HG02610 (cell line): Measurements from ENCODE around the gene BANP.
"Not testable (repeated sequence)": the region's sequence is repeated elsewhere in the genome, so short reads cannot be mapped to it uniquely, and the experiment has no call there.

Source experiments
- ATAC-seq: cut with Tn5 transposase; IDR thresholded peaks from one replicate; pipeline ENCODE4 v1.9.1; 2021; ENCODE audit warnings: mild to moderate bottlenecking, moderate library complexity; ENCODE audit not compliant: unreplicated experiment

Gene BANP

DNA sequence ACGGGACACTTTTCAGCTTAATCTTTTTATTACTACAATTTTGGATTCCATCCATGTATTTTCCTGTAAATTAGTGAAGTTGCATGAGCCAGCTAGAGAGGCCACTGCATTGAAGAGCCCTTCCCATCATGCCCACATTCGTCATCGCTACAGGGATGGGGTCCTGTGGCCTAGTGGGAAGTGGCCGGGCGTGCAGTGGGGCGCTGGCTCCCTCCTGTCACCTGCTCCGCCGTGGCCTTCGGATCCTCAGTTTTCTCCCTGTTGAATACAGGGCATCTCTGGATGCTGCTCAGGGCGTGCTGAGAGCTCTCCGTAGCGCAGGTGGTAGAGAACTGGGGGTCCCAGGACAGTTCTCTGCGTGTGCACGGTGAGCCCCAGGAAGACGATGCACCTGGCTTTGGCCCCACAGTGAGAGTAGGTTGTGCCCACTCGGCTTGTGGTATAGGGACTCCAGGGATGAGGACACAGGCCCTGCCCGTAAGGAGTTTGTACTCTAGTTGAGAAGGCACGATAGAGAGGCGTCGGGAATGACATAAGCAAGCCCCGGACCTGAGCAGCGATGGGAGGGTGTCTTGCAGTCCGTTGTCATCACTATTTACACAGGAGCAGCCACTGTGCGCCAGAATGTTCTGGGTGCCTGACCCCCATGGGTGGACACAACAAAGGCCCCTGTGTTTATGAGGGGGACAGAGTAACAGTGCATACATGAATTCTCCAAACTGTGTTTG, 74.8 kb downstream of the BANP start:
- not testable (repeated sequence) for ATAC-seq

DNA sequence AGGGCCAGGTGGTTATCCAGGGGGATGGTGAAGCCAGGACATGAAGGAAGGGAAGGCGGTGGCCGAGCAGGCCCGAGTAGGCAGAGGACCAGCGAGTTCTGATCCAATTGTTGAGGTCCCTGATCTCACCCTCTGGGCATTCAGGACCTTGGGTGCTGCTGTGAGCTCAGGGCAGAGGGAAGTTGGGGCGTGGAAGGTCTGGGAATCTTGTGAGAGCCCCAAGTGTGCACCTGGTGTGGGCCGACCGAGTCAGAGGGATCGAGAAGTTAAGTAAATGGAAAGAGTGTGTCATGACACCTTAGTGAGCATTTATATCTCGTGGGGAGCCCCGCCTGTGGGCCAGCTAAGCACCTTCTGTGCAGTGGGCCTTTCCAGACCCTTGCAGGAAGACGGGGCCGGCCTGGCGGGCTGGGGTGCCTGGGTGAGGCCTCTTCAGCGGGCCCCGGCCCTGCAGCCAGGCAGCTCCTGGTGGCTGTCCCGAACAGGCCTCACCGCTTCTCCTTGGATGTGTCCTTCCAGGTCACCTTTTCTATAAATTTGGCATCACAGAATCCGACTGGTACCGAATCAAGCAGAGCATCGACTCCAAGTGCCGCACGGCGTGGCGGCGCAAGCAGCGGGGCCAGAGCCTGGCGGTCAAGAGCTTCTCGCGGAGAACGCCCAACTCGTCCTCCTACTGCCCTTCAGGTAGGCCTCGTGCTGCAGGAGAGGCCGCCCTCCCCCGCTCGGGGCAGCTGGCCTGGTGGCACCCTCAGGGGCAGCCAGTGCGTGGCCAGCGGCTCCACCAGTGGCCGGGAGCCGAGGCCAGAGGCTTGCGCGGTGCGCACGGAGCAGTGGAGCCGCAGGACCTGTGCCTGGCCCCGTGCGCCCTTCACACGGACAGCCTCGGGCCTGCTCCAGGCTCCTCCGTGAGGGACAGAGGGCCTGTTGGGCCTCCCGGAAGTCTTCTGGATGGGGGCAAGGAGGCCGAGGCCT, 76.0 kb downstream of the BANP start:
- ATAC-seq: no peak

DNA sequence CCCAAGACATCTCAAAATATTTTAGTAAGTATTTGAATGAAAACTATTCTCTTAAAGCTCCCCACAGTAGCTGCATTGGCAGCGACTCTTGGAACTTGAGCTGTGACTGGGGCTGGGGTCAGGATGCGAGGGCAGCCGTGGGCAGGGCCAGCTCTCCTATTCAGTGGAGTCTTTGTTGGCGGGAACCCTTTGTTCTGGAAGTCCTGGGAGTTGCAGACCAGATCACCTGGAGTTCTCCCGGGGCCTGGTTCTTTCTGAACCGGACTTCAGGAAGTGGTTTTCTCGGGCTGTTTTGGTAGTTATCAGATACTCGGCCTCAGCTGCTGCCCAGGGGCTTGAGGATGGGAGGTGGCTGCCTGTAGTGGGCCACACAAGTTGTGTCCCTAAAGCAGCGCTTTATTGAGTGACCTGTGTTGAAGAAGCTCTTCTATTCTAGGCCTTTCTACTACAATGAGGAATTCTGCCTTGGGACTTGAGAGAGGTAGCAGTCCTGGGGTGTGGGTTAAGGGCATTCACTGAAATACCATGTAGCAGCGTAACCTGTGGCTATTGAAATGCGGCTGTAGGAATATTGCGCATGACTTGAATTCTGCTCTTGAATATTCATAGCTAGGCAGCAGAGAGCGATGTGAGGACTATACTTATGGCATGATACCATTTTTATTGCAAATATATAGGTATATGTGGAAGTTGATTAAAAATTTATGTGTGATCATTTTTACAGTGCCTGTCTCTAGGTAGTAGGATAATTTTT, 77.1 kb downstream of the BANP start:
- not testable (repeated sequence) for ATAC-seq

DNA sequence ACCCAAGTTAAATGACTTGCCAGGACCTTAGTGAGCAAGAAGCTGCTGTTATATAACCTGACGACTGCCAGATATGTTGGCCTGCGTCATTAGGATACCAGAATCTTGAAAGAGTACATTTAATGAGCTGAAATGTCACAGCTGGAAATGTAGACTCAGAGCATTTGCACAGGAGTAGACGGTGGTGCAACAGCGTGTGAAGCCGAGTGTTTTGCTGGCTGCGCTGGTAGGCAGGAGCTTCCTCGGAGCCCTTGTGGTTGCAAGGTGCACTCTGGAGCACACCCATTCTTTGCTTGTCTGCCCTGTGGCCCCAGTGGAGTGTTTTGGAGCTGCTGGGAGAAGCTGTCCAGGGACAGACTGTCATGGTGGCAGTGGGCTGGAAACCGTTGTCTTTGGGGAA, 79.3 kb downstream of the BANP start:
- ATAC-seq: no peak

DNA sequence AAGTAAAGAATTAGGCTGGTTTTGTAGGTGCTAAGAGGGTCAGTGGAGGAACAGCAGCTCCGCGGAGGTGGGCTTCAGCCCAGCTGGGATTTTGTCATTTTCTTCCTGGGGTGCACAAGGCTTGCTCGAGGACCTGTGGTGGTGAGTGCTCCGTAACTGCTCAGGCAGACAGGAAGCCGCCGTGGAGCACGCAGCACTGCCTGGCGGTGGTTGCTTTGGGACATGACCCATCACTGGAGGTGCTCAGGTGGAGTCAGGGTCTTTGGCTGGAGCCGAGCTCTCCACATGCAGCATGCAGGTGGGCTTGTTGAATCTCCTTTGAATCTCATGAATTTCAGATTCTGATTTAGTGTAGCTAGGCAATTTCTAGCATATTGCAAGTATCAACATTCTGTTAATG, 79.7 kb downstream of the BANP start:
- not testable (repeated sequence) for ATAC-seq

DNA sequence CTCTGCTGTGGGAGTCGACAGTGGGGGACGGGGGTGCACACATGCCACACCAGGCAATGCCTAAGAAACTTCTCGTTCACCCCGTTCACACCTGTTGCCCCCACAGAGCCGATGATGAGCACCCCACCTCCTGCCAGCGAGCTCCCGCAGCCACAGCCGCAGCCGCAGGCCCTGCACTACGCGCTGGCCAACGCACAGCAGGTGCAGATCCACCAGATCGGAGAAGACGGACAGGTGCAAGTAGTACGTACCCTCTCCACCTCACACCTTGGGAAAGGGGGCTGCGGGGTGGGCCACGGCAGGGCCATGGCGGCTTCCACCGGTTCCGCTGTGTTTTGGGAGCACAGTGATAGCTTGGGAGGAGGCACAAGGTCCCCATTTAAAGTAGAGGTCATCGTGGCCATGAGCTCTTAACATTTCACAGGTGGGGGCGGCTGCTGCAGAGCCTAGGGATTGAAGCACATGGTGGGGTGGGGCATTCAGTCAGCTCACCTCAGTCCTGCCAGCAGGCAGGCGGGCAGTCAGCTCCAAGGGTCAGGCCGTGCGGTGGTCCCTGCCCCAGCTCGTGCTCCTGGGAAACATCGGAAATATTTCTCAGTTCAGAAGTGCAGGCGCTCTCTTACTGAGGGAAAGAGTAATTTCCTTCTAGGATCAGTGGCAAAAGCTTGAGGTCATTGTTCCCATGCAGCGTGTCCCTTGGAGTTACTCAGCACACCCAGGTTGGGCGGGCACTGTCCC, 81.9 kb downstream of the BANP start:
- ATAC-seq: not testable (repeated sequence)

DNA sequence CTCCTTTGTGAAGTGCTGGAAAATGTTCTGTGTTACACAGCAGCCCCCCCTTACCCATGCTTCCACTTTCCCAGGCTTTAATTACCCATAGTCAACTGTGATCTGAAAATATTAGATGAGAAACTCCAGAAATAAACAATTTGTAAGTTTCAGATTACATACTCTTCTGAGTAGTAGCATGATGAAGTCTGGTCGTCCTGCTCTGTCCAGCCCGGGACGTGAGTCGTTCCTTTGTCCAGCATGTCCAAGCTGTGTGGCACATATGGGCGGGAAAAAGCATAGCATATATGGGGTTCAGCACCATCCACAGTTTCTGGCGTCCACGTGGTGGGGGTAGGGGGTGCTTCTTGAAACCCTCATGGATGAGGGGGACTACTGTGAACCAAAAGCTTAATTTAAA, 83.5 kb downstream of the BANP start:
- no peak for ATAC-seq

DNA sequence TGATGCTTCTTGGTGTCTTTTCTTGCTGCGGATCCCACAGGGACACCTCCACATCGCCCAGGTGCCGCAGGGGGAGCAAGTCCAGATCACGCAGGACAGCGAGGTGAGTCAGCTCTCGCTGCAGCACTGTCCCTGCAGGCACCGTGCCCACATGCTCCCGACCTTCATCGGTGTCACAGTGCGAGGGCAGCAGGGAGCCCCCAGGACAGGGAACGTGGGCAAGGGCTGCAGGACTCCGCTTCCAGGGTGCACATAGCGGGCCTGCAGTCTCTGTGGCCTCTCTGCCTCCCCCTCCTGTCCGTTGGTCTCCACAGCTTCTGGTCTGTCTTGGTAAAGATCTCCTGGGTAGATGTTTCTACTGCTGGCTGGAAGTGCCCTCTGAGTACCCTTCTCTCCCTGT, 84.1 kb downstream of the BANP start:
- ATAC-seq: no peak

DNA sequence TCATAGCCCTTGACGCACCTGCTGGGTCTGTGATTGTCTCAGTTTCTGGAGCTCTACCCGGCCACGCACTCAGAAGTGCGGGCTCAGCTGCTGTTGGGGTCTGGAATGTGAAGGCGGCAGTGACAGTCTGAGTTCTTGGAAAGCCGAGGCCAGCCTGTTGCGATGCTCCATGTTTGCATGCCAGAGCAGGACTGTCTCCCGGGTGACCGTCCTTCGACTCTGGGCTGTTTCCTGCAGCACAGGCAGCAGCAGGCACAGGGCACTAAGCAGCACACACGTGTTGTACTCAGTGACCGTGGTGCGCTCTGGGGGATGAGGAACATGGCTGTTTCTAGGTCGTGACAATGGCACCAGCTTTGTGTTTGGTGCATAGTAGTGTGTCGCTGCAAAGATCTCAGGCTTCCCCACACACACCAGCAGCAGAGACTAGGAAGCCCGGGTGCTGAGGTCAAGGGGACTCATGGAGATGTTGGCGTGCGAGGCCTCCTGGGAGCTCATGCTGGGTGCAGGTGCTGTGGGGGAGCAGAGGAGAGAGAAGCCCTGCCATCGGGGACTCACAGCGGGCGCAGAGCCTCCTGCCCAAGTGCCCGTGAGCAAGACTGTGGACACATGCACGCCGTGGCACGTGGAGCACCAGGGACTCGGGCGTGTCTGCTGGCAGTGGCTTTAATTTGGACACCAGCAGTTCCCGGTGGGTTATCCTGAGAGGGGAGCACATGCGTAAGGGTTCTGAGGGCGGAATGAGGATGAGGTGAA, 84.8 kb downstream of the BANP start:
- not testable (repeated sequence) for ATAC-seq

DNA sequence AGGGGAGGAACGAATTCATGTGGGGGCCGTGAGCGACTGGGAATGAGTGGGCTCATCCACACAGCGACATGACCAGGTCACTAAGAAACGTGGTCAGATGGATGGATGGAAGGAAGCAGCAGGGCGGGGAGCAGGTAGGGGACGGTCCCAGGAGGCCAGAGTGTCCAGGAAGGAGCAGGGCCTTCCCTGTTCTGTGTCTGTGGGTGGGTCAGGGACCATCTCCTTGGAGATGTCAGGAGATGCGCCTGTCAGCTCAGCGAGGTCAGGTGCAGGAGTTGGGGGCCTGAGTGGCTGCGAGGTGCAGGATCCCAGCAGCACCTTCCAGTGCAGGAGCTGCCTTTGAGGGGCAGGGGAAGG, 85.4 kb downstream of the BANP start:
- ATAC-seq: not testable (repeated sequence)

DNA sequence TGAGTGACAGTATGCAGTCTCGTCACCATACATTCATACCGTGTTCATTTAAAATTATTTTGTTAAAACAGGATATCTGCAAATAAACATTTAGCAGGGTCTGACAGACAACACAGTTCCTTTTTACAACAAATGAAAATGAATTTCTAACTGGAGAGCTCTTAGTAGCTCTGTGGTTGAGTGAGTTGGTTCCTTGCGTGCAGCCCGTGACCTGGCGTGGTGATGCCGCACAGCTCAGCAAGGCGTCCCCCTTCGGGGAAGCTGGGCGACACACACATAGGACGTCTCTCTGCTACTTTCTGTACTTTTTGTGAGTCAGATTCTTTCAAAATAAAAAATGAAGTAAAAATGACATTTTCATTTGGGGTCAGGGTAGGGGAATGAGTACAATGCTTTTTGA, 86.1 kb downstream of the BANP start:
- ATAC-seq: not testable (repeated sequence)

DNA sequence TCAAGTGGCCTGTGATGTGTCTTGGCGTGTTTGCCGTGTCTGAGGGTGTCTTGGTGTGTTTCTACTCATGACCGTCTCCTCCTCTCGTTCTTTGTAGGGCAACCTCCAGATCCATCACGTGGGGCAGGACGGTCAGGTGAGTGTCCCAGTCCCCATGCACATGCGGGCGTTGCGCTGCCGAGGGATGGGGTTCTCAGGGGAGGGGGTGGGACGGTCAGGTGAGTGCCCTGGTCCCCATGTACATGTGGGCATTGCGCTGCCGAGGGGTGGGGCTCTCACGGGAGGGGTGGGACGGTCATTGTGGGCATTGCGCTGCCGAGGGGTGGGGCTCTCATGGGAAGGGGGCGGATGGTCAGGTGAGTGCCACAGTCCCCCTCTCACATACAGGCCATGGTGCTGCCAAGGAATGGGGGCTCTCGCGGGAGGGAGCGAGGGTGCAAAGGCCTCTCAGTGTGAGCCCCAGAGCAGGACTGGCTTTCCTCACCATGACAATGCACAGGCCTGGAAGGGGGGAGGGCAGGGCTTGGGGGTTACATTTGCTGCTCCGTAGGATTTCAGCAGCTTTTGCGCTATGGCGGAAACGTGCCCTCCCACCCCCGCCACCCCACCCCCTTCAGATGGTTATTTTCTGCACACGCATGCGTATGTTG, 86.8 kb downstream of the BANP start:
- not testable (repeated sequence) for ATAC-seq

DNA sequence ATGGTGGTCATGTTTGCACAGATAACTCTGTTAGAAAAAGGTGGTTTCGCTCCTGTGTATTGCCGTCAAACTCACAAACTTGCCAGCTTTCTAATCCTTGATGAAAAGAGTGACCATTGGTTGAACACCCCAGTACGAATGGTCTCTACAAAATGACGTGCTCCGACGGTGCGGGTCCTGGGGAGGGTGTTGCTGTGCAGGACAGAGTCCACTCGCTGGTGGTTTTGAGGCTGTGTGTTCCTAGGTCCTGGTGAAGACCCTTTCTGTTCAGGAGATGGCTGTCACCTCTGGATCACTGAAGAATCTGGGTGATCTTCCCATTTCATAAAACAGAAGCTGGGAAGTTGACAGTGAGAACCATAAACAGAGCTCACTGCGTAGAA, 87.3 kb downstream of the BANP start:
- not testable (repeated sequence) for ATAC-seq

DNA sequence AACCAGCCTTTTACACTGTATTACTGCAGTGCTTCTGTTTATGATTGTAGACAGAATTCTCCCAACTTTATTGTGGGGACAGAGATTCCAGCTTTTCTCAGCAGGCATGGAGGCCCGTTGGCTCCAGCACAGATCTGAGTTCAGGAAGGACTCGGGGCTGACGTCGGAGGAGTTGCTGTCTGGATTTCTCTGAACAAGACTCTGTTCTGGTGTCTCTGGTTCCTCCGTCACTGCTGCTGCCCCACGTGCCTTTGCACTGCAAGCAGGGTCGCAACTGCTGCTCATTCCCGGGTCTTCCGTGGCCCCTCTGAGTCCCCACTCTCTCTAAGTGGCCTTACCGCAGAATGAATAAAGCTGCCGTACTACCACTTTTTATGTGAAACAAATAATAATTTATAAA, 88.4 kb downstream of the BANP start:
- no peak for ATAC-seq

DNA sequence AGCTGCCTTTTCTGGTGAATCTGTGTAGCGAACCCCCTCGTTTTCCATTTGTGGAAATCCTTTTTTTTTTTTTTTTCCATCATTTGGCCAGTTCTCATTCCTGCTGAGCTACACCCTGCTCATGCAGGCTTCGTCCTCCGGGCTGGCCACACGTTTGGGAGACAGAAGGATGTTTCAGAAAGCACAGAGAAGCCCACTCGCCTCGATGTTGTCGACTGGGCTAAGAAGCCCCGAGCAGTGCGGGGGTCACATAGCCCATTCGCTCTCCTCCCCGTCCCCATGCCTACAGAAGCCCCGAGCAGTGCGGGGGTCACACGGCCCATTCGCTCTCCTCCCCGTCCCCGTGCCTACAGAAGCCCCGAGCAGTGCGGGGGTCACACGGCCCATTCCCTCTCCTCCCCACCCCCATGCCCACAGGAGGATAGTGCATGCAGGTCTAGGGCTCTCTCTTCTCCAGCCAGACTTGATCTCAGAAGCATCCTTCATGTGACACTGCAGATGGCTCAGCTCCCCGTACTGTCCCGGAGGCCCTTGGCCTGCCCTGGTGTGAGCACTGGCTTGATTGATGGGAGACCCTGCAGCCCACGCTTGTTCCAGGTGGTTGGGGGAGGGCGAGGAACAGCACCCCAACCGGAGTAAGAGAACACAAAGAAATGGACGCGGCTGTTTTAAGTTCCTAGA, 89.1 kb downstream of the BANP start:
- not testable (repeated sequence) for ATAC-seq

DNA sequence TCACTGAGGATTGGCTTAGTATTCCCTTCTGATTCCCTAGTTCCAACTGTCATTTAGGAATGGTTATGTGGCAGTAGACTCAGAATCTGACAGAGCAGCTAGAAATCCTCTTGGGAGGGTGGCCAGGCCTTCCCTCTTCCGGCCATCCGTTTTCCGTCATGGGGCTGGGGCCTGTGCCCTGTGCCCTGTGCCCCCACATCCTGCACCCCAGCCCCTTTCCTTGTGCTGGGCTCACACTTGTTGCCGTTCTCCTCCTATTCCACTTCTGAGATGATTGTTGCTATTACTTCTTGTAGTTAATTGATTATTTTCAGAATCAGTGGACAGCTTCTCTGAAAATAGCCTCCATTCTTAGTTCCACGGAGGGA, 89.6 kb downstream of the BANP start:
- ATAC-seq: not testable (repeated sequence)

DNA sequence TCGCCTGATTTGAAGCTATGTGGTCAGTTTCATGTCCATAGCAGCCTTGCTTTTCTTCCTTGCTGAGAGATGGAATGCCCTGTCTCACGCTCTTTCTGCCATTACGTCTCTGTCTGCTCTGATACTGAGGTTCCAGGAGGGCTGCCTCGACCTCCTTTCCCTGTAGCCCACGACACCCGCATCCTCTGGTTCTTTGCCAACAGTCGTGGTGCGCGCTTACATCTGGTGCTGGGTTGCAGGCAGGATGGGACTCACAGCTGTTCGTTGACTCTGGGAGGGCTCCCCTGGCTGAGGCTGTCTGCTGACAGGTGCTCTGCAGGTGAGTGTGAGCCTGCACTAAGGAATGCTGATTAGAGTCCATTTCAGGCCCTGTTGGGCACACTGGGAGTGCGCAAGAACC, 90.3 kb downstream of the BANP start:
- not testable (repeated sequence) for ATAC-seq

DNA sequence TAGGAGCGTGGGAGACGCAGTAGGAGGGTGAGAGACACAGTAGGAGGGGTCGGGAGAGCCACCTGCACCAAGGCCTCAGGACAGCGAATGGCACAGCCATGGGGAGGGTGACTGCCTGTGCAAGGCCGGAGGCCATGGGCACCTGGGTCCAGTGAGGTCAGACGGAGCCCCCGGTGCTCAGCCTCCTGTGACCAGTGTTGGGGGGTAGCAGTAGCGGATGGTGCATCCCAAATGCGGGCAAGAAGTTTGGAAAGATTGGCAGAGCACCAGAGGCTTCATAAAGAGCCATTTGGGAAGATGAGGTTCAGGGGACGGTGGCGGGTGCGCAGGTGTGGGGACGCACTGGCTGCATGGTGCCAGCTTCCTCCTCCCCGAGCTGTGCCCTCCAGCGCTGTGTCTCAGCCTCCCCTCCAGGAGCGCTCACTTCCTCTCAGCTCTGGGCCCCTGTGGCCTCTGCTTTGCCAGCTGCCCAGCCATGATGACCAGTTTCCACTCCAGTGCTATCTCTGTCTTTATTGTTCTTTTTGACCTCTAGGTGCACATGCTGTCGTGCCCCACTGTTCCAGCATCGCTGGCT, 90.8 kb downstream of the BANP start:
- ATAC-seq: not testable (repeated sequence)
